Astrocyte of the cerebellum (primary cell): ENCODE results near the gene ACACA.

ENCODE experiments used
- DNase-seq: peaks from one replicate; pipeline ENCODE4 v3.0.0-alpha.2; 2011; ENCODE audit warnings: low read depth
- H3K4me3 ChIP-seq: 2 replicates; pipeline ENCODE4 v1.5.1; 2011; ENCODE audit warnings: mild to moderate bottlenecking, low read depth, low read length, moderate library complexity
- in situ Hi-C: cut with HindIII; loops from 2 replicates; pipeline ENCODE4 v1.10.0; 2017; ENCODE audit warnings: low sequenced_read_pairs
- TF ChIP-seq, protein P1 (sequence below): IDR thresholded peaks from 2 replicates; pipeline ENCODE4 v1.5.1; 2012; ENCODE audit warnings: low read length, low read depth, moderate library complexity, mild to moderate bottlenecking; ENCODE audit errors: missing control alignments

The ACACA gene

GRCh38 chr17:37164057-37164456 lies 242.6 kb downstream of the ACACA start:
- DNase-seq, result no peak
- in situ Hi-C loops, result no loop called here
- no peak overlapping the region for H3K4me3 ChIP-seq
- TF ChIP-seq, protein P1, sequence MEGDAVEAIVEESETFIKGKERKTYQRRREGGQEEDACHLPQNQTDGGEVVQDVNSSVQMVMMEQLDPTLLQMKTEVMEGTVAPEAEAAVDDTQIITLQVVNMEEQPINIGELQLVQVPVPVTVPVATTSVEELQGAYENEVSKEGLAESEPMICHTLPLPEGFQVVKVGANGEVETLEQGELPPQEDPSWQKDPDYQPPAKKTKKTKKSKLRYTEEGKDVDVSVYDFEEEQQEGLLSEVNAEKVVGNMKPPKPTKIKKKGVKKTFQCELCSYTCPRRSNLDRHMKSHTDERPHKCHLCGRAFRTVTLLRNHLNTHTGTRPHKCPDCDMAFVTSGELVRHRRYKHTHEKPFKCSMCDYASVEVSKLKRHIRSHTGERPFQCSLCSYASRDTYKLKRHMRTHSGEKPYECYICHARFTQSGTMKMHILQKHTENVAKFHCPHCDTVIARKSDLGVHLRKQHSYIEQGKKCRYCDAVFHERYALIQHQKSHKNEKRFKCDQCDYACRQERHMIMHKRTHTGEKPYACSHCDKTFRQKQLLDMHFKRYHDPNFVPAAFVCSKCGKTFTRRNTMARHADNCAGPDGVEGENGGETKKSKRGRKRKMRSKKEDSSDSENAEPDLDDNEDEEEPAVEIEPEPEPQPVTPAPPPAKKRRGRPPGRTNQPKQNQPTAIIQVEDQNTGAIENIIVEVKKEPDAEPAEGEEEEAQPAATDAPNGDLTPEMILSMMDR, result no peak

GRCh38 chr17:37162800-37163199 lies 243.8 kb downstream of the ACACA start:
- DNase-seq, result no peak
- H3K4me3 ChIP-seq, result no peak overlapping the region
- TF ChIP-seq, protein P1, result no peak
- in situ Hi-C loops, result no loop called here

GRCh38 chr17:37160944-37161343 lies 245.7 kb downstream of the ACACA start:
- H3K4me3 ChIP-seq, result no peak overlapping the region
- no peak for DNase-seq
- in situ Hi-C loops, result no loop called here
- TF ChIP-seq, protein P1, result no peak

DNA sequence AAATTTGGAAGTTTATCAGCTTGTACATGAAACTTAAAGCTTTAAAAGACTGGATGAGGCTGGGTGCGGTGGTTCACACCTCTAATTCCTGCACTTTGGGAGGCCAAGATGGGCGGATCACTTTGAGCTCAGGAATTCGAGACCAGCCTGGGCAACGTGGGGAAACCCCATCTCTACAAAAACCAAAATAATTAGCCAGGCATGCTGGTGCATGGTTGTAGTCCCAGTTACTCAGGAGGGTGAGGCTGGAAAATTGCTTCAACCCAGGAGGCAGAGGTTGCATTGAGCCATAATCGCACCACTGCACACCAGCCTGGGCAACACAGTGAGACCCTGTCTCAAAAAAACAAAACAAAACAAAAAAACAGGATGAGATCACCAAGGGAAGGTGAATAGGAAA lies 248.3 kb downstream of the ACACA start:
- no peak for DNase-seq
- H3K4me3 ChIP-seq, result no peak overlapping the region
- TF ChIP-seq, protein P1, result no peak
- in situ Hi-C loops, result no loop called here

GRCh38 chr17:37148156-37148555 lies 258.5 kb downstream of the ACACA start:
- in situ Hi-C loops, result no loop called here
- DNase-seq, result peak; percentile 31
- TF ChIP-seq, protein P1, result no peak
- no peak overlapping the region for H3K4me3 ChIP-seq

- DNase-seq, result no peak
- H3K4me3 ChIP-seq, result no peak overlapping the region
- in situ Hi-C loops, result no loop called here
- TF ChIP-seq, protein P1, result no peak
These were observed 259.3 kb downstream of the ACACA start for GRCh38 chr17:37147301-37147812.
